SK-N-SH treated with all-trans-retinoic acid at 6 μM for 48 hours (cell line): ENCODE data around the gene CCDC170.

Experiments used
- ATAC-seq: fragments of 200-7000 bp; cut with Tn5 transposase; 3 replicates; pipeline ENCODE4 v1.9.1; 2020; ENCODE audit warnings: mild to moderate bottlenecking, moderate library complexity
- ARNTL ChIP-seq: fragments of 450-650 bp; formaldehyde crosslinking; IDR thresholded peaks from 2 replicates; pipeline ENCODE4 v1.5.0; 2020; ENCODE audit warnings: low read depth, mild to moderate bottlenecking, moderate library complexity, borderline replicate concordance
- BACH2 ChIP-seq: fragments of 250-450 bp; sonication (Bioruptor Pico); IDR thresholded peaks from 2 replicates; pipeline ENCODE4 v1.9.0; 2021; ENCODE audit warnings: mild to moderate bottlenecking, borderline replicate concordance
- CREB5 ChIP-seq: fragments of 250-450 bp; sonication (Bioruptor Pico); IDR thresholded peaks from 2 replicates; pipeline ENCODE4 v1.5.1; 2020; ENCODE audit warnings: low read depth, mild to moderate bottlenecking, moderate library complexity
- CSDC2 ChIP-seq: fragments of 250-450 bp; sonication (Bioruptor Pico); IDR thresholded peaks from 2 replicates; pipeline ENCODE4 v1.5.0; 2020; ENCODE audit warnings: mild to moderate bottlenecking, moderate library complexity
- CSRNP3 ChIP-seq: fragments of 250-450 bp; sonication (Bioruptor Pico); IDR thresholded peaks from 2 replicates; pipeline ENCODE4 v1.5.1; 2021; ENCODE audit warnings: mild to moderate bottlenecking, moderate library complexity
- ESRRG ChIP-seq: fragments of 250-450 bp; sonication (Bioruptor Pico); IDR thresholded peaks from 2 replicates; pipeline ENCODE4 v1.6.1; 2021; ENCODE audit warnings: mild to moderate bottlenecking
- GLIS3 ChIP-seq: fragments of 250-450 bp; sonication (Bioruptor Pico); IDR thresholded peaks from 2 replicates; pipeline ENCODE4 v1.5.0; 2020; ENCODE audit warnings: mild to moderate bottlenecking, moderate library complexity
- ISL1 ChIP-seq: fragments of 250-450 bp; sonication (Bioruptor Pico); IDR thresholded peaks from 2 replicates; pipeline ENCODE4 v2.1.2; 2022; ENCODE audit warnings: mild to moderate bottlenecking, moderate library complexity
- OSR1 ChIP-seq: fragments of 250-450 bp; sonication (Bioruptor Pico); IDR thresholded peaks from 2 replicates; pipeline ENCODE4 v1.8.0; 2022; ENCODE audit warnings: moderate library complexity, mild to moderate bottlenecking, inconsistent platforms
- PATZ1 ChIP-seq: fragments of 250-450 bp; sonication (Bioruptor Pico); IDR thresholded peaks from 2 replicates; pipeline ENCODE4 v1.8.0; 2020; ENCODE audit warnings: mild to moderate bottlenecking, moderate library complexity, borderline replicate concordance
- PPARA ChIP-seq: fragments of 250-450 bp; sonication (Bioruptor Pico); IDR thresholded peaks from 2 replicates; pipeline ENCODE4 v1.5.0; 2020; ENCODE audit warnings: mild to moderate bottlenecking, borderline replicate concordance
- RARB ChIP-seq: fragments of 250-450 bp; sonication (Bioruptor Pico); IDR thresholded peaks from 2 replicates; pipeline ENCODE4 v1.8.0; 2021; ENCODE audit warnings: mild to moderate bottlenecking, moderate library complexity
- SNAI2 ChIP-seq: fragments of 250-450 bp; sonication (Bioruptor Pico); IDR thresholded peaks from 2 replicates; pipeline ENCODE4 v1.5.0; 2020; ENCODE audit warnings: mild to moderate bottlenecking, moderate library complexity
- TCF4 ChIP-seq: fragments of 250-450 bp; sonication (Bioruptor Pico); IDR thresholded peaks from 2 replicates; pipeline ENCODE4 v1.8.0; 2021; ENCODE audit warnings: mild to moderate bottlenecking, moderate library complexity, borderline replicate concordance
- TOX ChIP-seq: fragments of 250-450 bp; sonication (Bioruptor Pico); IDR thresholded peaks from 2 replicates; pipeline ENCODE4 v1.8.0; 2021; ENCODE audit warnings: mild to moderate bottlenecking, moderate library complexity, borderline replicate concordance
- ZC3H10 ChIP-seq: fragments of 250-450 bp; sonication (Bioruptor Pico); IDR thresholded peaks from 2 replicates; pipeline ENCODE4 v1.5.1; 2021; ENCODE audit warnings: mild to moderate bottlenecking, moderate library complexity
- ZFP3 ChIP-seq: fragments of 250-450 bp; sonication (Bioruptor Pico); IDR thresholded peaks from 2 replicates; pipeline ENCODE4 v1.5.0; 2020; ENCODE audit warnings: mild to moderate bottlenecking, moderate library complexity
- ZFP30 ChIP-seq: fragments of 450-650 bp; formaldehyde crosslinking; IDR thresholded peaks from 2 replicates; pipeline ENCODE4 v1.5.0; 2022; ENCODE audit warnings: mild to moderate bottlenecking, moderate library complexity
- ZNF565 ChIP-seq: fragments of 450-650 bp; formaldehyde crosslinking; conservative IDR thresholded peaks from 2 replicates; pipeline ENCODE4 v1.5.0; 2020; ENCODE audit warnings: low read depth, mild to moderate bottlenecking, moderate library complexity
- ZNF70 ChIP-seq: fragments of 450-650 bp; formaldehyde crosslinking; IDR thresholded peaks from 2 replicates; pipeline ENCODE4 v1.5.0; 2020; ENCODE audit warnings: mild to moderate bottlenecking, moderate library complexity
- ZNF8 ChIP-seq: fragments of 450-650 bp; formaldehyde crosslinking; IDR thresholded peaks from 2 replicates; pipeline ENCODE4 v1.5.0; 2020; ENCODE audit warnings: mild to moderate bottlenecking, moderate library complexity
- TF ChIP-seq, protein P1 (sequence below): fragments of 250-450 bp; sonication (Bioruptor Pico); IDR thresholded peaks from 2 replicates; pipeline ENCODE4 v1.8.0; 2021; ENCODE audit warnings: low read depth, mild to moderate bottlenecking, moderate library complexity, borderline replicate concordance
- TF ChIP-seq, protein P2 (sequence below): fragments of 250-450 bp; sonication (Bioruptor Pico); IDR thresholded peaks from 2 replicates; pipeline ENCODE4 v1.5.0; 2020; ENCODE audit warnings: mild to moderate bottlenecking, moderate library complexity

Gene CCDC170

GRCh38 chr6:151509048-151509447 lies 15.2 kb downstream of the CCDC170 start:
- TF ChIP-seq BACH2 (no peak), CSDC2 (CRISPR knock-in tag) (no peak), ARNTL (CRISPR knock-in tag) (no peak), TOX (CRISPR knock-in tag) (no peak), ZNF8 (CRISPR knock-in tag) (no peak), CREB5 (CRISPR knock-in tag) (no peak), ISL1 (CRISPR knock-in tag) (no peak), ZNF565 (no peak), ESRRG (CRISPR knock-in tag) (no peak), ZNF70 (CRISPR knock-in tag) (no peak), GLIS3 (CRISPR knock-in tag) (no peak), PATZ1 (CRISPR knock-in tag) (no peak)
- no peak for ATAC-seq

DNA sequence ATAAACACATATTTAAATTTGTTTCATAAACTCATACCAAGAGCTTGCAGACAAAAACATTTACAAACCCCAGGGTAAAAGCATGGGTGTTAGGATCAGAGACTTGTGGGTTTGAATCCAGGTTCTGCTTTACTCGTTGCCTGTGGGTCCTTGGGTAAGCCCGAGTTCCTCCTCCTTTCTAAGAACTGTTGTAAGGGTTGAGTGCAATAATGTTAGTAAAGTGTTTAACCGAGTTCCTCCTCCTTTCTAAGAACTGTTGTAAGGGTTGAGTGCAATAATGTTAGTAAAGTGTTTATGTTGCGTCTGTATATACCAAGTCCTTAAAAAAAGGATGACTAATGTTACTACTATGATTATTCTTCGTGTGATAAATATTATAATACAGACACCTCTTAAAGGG lies 18.7 kb downstream of the CCDC170 start:
- ATAC-seq, result no peak

More for the DNA sequence above, 18.7 kb downstream of the CCDC170 start:
- TF ChIP-seq ZNF70 (CRISPR knock-in tag) (no peak), ESRRG (CRISPR knock-in tag) (no peak), CREB5 (CRISPR knock-in tag) (no peak), TOX (CRISPR knock-in tag) (no peak), SNAI2 (CRISPR knock-in tag) (no peak), OSR1 (no peak), PPARA (CRISPR knock-in tag) (no peak), ZNF8 (CRISPR knock-in tag) (no peak), ZC3H10 (CRISPR knock-in tag) (no peak), TCF4 (CRISPR knock-in tag) (no peak), CSRNP3 (no peak), ZFP3 (CRISPR knock-in tag) (no peak), RARB (CRISPR knock-in tag) (no peak), GLIS3 (CRISPR knock-in tag) (no peak), CSDC2 (CRISPR knock-in tag) (no peak), ZFP30 (CRISPR knock-in tag) (no peak)
- TF ChIP-seq, protein P1, sequence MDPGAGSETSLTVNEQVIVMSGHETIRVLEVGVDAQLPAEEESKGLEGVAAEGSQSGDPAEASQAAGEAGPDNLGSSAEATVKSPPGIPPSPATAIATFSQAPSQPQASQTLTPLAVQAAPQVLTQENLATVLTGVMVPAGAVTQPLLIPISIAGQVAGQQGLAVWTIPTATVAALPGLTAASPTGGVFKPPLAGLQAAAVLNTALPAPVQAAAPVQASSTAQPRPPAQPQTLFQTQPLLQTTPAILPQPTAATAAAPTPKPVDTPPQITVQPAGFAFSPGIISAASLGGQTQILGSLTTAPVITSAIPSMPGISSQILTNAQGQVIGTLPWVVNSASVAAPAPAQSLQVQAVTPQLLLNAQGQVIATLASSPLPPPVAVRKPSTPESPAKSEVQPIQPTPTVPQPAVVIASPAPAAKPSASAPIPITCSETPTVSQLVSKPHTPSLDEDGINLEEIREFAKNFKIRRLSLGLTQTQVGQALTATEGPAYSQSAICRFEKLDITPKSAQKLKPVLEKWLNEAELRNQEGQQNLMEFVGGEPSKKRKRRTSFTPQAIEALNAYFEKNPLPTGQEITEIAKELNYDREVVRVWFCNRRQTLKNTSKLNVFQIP (CRISPR knock-in tag), result no peak
- TF ChIP-seq, protein P2, sequence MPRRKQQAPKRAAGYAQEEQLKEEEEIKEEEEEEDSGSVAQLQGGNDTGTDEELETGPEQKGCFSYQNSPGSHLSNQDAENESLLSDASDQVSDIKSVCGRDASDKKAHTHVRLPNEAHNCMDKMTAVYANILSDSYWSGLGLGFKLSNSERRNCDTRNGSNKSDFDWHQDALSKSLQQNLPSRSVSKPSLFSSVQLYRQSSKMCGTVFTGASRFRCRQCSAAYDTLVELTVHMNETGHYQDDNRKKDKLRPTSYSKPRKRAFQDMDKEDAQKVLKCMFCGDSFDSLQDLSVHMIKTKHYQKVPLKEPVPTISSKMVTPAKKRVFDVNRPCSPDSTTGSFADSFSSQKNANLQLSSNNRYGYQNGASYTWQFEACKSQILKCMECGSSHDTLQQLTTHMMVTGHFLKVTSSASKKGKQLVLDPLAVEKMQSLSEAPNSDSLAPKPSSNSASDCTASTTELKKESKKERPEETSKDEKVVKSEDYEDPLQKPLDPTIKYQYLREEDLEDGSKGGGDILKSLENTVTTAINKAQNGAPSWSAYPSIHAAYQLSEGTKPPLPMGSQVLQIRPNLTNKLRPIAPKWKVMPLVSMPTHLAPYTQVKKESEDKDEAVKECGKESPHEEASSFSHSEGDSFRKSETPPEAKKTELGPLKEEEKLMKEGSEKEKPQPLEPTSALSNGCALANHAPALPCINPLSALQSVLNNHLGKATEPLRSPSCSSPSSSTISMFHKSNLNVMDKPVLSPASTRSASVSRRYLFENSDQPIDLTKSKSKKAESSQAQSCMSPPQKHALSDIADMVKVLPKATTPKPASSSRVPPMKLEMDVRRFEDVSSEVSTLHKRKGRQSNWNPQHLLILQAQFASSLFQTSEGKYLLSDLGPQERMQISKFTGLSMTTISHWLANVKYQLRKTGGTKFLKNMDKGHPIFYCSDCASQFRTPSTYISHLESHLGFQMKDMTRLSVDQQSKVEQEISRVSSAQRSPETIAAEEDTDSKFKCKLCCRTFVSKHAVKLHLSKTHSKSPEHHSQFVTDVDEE (CRISPR knock-in tag), result no peak
